ENCODE results near the gene ANXA7. TPM values are rescaled to one million over a fixed set of nuclear protein-coding genes. Genes with fewer than 3 reads are reported as not detected.

ANXA7 gene
- total RNA-seq, 1 donor from 2014 or later = 48.1 TPM

DNA sequence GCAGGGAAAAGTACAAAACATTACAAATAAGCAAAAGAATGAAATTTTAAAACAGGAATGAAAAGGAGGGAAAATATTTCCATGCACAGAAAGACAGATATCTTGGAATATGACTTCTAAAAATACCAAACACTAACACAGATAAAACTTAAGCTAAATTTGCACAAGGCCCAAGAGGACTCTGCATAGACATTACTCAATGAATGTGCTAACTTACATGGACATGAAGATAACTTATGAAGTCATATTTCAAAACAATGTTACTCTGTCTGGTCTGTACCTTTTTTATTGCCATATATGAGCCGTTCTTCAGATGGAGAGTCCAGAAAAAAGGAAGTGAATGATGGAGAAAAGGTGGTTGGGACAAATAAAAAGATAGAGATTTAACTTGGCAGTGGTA is 34.5 kb upstream of the ANXA7 start:
- no peaks in the 10 kb centered on the region for H3K36me3 Mint-ChIP-seq (ENCODE audit: low read depth)
- H3K27ac Mint-ChIP-seq (ENCODE audit: unreplicated experiment) = no peak overlapping the region
- no peaks in the 10 kb centered on the region for H3K9me3 Mint-ChIP-seq
- H3K27me3 Mint-ChIP-seq (ENCODE audit: low read depth) = no peaks in the 10 kb centered on the region
- no peak for DNase-seq (ENCODE audit: low read depth, low spot score)
- H3K4me3 Mint-ChIP-seq = no peak overlapping the region
- no peaks in the 10 kb centered on the region for H3K4me1 Mint-ChIP-seq
- TF ChIP-seq, protein P1, sequence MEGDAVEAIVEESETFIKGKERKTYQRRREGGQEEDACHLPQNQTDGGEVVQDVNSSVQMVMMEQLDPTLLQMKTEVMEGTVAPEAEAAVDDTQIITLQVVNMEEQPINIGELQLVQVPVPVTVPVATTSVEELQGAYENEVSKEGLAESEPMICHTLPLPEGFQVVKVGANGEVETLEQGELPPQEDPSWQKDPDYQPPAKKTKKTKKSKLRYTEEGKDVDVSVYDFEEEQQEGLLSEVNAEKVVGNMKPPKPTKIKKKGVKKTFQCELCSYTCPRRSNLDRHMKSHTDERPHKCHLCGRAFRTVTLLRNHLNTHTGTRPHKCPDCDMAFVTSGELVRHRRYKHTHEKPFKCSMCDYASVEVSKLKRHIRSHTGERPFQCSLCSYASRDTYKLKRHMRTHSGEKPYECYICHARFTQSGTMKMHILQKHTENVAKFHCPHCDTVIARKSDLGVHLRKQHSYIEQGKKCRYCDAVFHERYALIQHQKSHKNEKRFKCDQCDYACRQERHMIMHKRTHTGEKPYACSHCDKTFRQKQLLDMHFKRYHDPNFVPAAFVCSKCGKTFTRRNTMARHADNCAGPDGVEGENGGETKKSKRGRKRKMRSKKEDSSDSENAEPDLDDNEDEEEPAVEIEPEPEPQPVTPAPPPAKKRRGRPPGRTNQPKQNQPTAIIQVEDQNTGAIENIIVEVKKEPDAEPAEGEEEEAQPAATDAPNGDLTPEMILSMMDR (conservative IDR thresholded peaks at IDR 0.05) = no peak

DNA sequence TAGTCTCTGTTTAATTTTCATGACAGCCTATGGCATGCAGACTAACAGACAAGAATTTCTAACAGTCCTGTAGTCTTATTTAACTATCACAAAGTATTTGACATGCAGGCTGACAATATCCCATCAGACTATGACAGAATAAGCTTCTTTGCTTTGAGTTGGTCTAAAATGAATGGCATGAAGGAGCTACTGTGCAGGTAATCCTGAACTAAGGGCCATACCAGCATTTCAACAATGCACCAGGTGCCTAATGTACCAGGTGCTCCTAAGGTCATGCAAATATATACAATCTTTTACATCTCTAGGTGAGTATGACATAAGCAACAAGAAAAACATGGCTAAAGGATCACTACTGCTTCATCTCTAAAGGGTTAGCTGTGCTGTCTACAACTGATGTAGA is 33.1 kb upstream of the ANXA7 start:
- no peak for DNase-seq (ENCODE audit: low read depth, low spot score)
- Mint-ChIP-seq H3K4me3 (no peak overlapping the region), H3K27me3 (ENCODE audit: low read depth) (no peaks in the 10 kb centered on the region)

DNA sequence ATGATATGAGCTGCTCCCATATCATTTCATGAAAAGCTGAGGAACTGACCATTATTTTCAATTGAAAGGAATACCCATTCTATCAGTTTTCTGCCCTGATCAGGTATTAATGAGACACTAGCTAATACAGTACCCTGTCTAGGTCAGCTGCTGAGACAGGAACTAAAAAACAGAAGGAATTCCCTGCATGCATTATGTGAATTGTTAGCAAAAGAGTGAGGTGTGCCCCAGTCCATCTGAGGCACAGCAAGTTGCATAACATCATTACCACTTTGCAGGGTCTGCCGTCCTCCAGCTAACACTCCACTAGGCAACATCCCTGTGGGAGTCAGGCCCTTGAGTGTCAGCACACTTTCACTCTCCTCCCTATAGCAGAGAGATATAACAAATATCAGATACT is 30.6 kb upstream of the ANXA7 start:
- DNase-seq (ENCODE audit: low read depth, low spot score) = no peak
- no peaks in the 10 kb centered on the region for H3K36me3 Mint-ChIP-seq (ENCODE audit: low read depth)
- H3K27me3 Mint-ChIP-seq (ENCODE audit: low read depth) = no peaks in the 10 kb centered on the region
- TF ChIP-seq, protein P1 (conservative IDR thresholded peaks at IDR 0.05) = no peak
- no peak overlapping the region for H3K4me3 Mint-ChIP-seq
- no peaks in the 10 kb centered on the region for H3K9me3 Mint-ChIP-seq
- H3K4me1 Mint-ChIP-seq = no peaks in the 10 kb centered on the region
- no peak overlapping the region for H3K27ac Mint-ChIP-seq (ENCODE audit: unreplicated experiment)

More for the DNA sequence above, 33.1 kb upstream of the ANXA7 start:
- H3K36me3 Mint-ChIP-seq (ENCODE audit: low read depth) = no peaks in the 10 kb centered on the region
- TF ChIP-seq, protein P1 (conservative IDR thresholded peaks at IDR 0.05) = no peak
- no peaks in the 10 kb centered on the region for H3K4me1 Mint-ChIP-seq
- H3K27ac Mint-ChIP-seq (ENCODE audit: unreplicated experiment) = no peak overlapping the region
- no peaks in the 10 kb centered on the region for H3K9me3 Mint-ChIP-seq

DNA sequence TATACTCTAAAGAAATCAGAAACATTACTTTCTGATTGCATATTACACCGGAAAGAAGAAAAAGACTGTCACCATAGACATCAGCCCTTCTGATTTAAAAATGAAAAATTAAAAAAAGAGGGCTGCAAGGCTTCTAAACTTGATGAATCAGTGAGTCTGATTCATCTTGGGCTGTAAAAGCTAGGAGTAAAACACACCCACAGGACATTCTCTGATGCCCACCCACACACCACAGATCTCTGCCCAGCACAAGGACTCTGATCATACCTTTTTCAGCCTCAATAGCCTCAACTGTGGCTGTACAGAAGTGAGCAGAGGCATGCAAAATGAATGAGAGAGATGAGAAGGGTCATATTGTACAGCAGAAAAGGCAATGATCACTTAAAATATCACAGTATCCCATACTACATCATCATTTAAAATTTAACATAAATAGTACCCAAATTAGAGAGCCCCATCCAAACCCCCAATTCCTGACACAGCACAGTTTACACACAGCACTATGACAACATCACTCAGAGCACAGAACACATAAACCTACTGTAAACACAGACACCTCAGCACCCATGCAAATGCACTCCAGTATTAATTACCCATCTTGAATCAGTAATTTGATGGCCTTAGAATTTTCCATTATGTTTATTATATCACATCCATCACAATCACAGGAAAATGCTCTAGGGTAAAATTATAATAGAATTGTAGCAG is 25.9 kb upstream of the ANXA7 start:
- no peak overlapping the region for H3K27ac Mint-ChIP-seq (ENCODE audit: unreplicated experiment)
- H3K27me3 Mint-ChIP-seq (ENCODE audit: low read depth) = no peaks in the 10 kb centered on the region
- no peak for DNase-seq (ENCODE audit: low read depth, low spot score)
- H3K9me3 Mint-ChIP-seq = no peaks in the 10 kb centered on the region
- H3K36me3 Mint-ChIP-seq (ENCODE audit: low read depth) = no peaks in the 10 kb centered on the region
- H3K4me3 Mint-ChIP-seq = no peak overlapping the region
- no peaks in the 10 kb centered on the region for H3K4me1 Mint-ChIP-seq
- TF ChIP-seq, protein P1 (conservative IDR thresholded peaks at IDR 0.05) = no peak

DNA sequence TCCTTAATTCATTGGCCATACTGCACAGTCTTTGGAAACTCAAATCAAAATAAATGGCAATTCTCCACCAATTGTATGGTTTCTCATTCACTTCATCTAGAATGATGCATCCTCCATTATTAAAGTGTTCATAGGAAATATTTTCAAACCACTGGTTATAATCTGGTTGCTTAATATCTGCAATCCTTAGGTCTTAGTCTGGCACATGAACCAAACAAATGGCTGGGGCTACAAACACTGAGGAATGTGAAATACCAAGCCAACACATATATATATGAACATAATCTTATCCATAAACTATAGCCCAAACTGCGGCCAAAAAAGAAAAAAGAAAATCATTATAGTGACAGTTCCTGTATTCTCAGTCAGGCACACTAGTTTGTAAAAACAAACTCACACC is 25.2 kb upstream of the ANXA7 start:
- Mint-ChIP-seq H3K27ac (ENCODE audit: unreplicated experiment) (no peak overlapping the region), H3K4me3 (no peak overlapping the region), H3K36me3 (ENCODE audit: low read depth) (no peaks in the 10 kb centered on the region), H3K27me3 (ENCODE audit: low read depth) (no peaks in the 10 kb centered on the region), H3K9me3 (no peaks in the 10 kb centered on the region), H3K4me1 (no peaks in the 10 kb centered on the region)
- DNase-seq (ENCODE audit: low read depth, low spot score) = no peak
- TF ChIP-seq, protein P1 (conservative IDR thresholded peaks at IDR 0.05) = no peak
